HG03575 (cell line): Measurements from ENCODE around the gene CD109.
"Not testable (repeated sequence)": the region's sequence is repeated elsewhere in the genome, so short reads cannot be mapped to it uniquely, and the experiment has no call there.

Source experiments
- ATAC-seq: cut with Tn5 transposase; IDR thresholded peaks from one replicate; pipeline ENCODE4 v1.9.1; 2021; ENCODE audit not compliant: unreplicated experiment, insufficient number of reproducible peaks, low FRiP score; ENCODE audit errors: extremely low read depth

The CD109 gene

GRCh38 chr6:73695619-73696421 lies at the start of gene CD109:
Gene CD109, plus strand, starts transcription at chr6:73696203. Its CDS starts 13 bp downstream, at chr6:73696216.
- ATAC-seq, result peak; percentile 36

- no peak for ATAC-seq
These were observed 47.8 kb upstream of the CD109 start for GRCh38 chr6:73648166-73648565.

GRCh38 chr6:73649783-73650182 lies 46.2 kb upstream of the CD109 start:
- no peak for ATAC-seq

GRCh38 chr6:73652637-73653570 lies 43.1 kb upstream of the CD109 start:
- peak; percentile 23 for ATAC-seq

GRCh38 chr6:73653571-73654424 lies 42.2 kb upstream of the CD109 start, which contains the start of gene SLC17A5:
Gene SLC17A5, minus strand, starts transcription at chr6:73653992. Its CDS starts 106 bp downstream, at chr6:73653886.
- ATAC-seq, result peak; percentile 49

GRCh38 chr6:73655341-73655917 lies 40.6 kb upstream of the CD109 start:
- ATAC-seq, result no peak

GRCh38 chr6:73656531-73657145 lies 39.4 kb upstream of the CD109 start:
- no peak for ATAC-seq

DNA sequence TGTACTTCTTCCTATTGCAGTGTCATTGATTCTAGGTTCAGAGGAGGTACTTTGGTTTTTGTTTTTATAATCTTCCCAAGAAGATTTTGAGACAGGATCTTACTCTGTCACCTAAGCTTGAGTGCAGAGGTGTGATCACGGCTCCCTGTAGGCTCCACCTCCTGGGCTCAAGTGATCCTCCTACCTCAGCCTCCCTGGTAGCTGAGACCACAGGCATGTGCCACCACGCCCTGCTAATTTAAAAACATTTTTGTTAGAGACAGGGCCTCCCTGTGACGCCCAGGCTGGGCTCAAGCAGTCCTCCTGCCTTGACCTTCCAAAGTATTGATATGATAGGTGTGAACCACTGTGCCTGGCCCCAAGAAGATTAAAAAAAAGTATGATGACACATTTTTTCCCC lies 38.8 kb upstream of the CD109 start:
- no peak for ATAC-seq

DNA sequence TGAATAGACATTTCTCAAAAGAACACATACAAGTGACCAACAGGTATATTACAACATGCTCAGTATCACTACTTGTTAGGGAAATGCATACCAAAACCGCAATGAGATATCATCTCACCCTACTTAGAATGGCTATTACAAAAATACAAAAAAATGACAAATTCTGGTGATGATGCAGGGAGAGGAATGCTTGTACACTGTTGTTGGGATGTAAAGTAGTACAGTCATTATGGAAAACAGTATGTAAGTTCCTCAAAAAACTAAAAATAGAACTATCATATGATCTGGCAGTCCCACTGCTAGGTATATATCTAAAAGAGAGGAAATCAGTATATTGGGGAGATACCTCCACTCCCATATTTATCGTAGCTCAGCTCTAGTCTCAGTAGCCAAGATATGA lies 31.3 kb upstream of the CD109 start:
- ATAC-seq, result no peak

DNA sequence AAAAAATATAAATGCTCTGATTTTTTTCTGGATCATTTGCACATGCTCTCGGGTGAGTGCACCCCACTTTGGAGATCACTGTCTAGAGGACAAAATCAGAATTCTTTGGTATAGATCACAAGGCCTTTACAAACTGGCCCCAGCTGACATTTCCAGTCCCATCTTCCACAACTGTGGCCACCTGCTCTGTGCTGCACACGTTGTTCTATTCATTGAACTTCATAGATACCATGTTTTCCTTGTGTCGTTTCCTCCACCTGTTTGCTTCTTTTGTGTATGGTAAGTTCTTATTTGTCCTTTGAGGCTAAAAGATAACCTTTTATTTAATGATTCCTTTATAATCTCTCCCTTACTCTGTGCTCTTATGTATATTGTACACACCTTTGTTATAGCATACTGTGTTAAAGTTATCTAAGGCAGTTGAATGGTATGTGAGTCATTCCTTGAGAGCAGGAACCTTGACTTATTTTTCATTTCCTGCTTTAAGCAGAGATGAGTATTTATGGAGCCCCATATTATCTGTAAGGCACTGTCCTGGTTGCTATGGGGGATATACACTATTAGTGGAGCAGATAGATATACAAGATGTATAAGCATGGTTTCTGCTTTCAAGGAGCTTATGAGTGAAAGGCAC lies 30.2 kb upstream of the CD109 start:
- peak; percentile 88 for ATAC-seq

GRCh38 chr6:73666393-73666792 lies 29.6 kb upstream of the CD109 start:
- no peak for ATAC-seq

GRCh38 chr6:73667798-73668197 lies 28.2 kb upstream of the CD109 start:
- ATAC-seq, result no peak

DNA sequence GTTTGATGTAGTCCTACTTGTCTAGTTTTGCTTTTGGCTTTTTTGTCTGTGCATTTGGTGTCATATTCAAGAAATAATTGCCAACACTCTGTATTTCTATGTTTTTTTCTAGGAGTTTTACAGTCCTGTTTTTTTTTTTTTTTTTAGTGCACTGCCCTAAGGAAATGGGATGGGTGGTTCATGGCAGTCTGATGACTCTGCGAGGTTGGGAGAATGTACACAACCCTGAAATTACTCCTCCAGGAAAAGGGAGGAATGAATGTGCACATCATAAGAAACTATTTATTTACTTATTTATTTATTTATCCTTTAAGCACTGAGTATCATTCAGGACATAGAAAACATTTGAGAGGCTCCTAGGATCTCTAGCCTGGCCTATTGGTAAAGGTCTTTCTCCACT lies 27.0 kb upstream of the CD109 start:
- no peak for ATAC-seq

DNA sequence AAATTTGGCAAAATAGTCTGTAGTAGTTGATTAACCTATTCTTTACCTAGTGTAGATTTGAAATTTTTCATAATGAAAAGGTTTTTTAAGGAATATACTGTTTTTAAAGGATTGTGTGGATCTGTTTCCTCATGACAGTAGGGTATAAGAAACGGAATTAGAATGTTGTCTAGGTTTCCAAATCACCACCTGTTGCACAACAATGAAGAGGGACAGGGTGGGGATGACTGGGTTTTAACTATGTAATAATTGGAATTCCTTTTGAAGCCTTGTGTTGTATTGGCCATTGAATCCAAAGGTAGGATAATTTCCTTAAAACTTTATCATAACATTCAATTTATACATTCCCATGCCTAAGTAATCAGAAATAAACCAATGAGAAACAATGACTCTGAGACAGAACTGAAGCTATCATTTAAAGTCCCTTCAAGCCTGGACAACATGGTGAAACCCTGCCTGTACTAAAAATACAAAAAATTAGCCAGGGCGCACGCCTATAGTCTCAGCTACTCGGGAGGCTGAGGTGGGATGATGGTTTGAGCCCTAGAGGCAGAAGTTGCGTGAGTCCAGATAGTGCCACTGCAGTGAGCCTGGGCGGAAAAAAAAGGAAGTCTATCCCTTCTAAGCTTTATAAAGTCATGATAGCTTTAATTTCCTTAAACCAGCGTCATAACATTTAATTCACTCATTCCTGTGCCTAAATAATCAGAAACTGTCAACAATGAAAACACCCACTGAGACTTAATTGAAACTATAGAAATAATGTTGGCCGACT lies 23.9 kb upstream of the CD109 start:
- no peak for ATAC-seq

GRCh38 chr6:73675466-73676098 lies 20.4 kb upstream of the CD109 start:
- ATAC-seq, result peak; percentile 69

GRCh38 chr6:73679009-73679408 lies 17.0 kb upstream of the CD109 start:
- ATAC-seq, result no peak

GRCh38 chr6:73679846-73680245 lies 16.2 kb upstream of the CD109 start:
- not testable (repeated sequence) for ATAC-seq
